Stimulated activated effector memory CD8-positive, alpha-beta T cell treated with anti-CD3 and anti-CD28 coated beads, Interleukin-12 subunit alpha, Interleukin-12 subunit beta, amount 100 ng/mL, for 72 hours (primary cell): ENCODE results near the gene FLYWCH1.

Source experiments
- ATAC-seq: fragments of 150-1000 bp; cut with Tn5 transposase; 2 replicates; pipeline ENCODE4 v1.10.0; 2021
- DNase-seq, 2 donors: peaks; one replicate each; pipeline ENCODE4 v3.0.0; 2021 to 2022; ENCODE audit warnings: low spot score in 2 of 2
- H3K27ac Mint-ChIP-seq: one replicate; pipeline ENCODE4 v1.8.0; 2022; ENCODE audit warnings: mild to moderate bottlenecking, mixed read lengths
- H3K36me3 Mint-ChIP-seq: one replicate; pipeline ENCODE4 v1.8.0; 2022; ENCODE audit warnings: mild to moderate bottlenecking, mixed read lengths
- H3K4me1 Mint-ChIP-seq: one replicate; pipeline ENCODE4 v1.8.0; 2022; ENCODE audit warnings: mixed read lengths
- H3K4me3 Mint-ChIP-seq: one replicate; pipeline ENCODE4 v1.8.0; 2022; ENCODE audit warnings: mild to moderate bottlenecking, mixed read lengths
- H3K9me3 Mint-ChIP-seq: one replicate; pipeline ENCODE4 v1.8.0; 2022; ENCODE audit warnings: mixed read lengths

The FLYWCH1 gene

DNA sequence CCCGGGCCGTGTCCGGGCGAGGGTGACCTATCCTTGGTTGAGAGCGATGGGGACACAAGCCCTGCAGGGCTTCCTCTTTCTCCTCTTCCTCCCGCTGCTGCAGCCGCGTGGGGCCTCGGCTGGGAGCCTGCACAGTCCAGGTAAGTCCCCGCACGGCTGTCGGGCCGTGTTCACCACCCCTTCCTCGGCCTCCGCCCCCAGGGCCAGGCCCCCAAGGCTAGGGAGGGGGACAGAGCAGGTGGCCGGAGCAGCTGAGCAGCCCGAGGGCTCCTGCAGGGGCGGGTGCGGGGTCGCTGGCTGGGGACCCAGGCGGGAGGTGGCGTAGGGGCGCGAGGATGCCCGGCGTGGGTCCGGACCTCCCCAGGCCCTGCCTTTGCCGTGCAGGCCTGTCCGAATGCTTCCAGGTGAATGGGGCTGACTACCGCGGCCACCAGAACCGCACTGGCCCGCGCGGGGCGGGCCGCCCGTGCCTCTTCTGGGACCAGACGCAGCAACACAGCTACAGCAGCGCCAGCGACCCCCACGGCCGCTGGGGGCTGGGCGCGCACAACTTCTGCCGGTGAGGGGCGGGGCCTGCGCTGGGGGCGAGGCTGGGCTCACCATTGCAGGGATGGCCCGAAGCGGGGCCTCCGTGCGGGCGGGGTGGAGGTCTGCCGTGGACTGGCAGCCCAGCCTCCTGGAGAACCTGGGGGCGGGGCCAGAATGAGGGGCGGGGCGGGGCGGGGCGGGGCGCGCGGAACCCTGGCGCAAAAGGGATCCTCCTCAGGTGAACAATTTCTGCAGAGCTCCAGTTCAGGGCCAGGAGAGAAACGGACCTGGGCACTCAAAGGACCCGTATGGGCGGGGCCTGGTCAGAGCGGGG is 53.0 kb downstream of the FLYWCH1 start:
- peak; percentile 25 for ATAC-seq
- peak overlapping the region; percentile 73 for H3K4me3 Mint-ChIP-seq
- no peak overlapping the region for H3K27ac Mint-ChIP-seq
- peaks cover 5% of the 10 kb centered on the region for H3K36me3 Mint-ChIP-seq
- DNase-seq: peak in 1 of 2 donors; percentile 79
- H3K9me3 Mint-ChIP-seq: no peaks in the 10 kb centered on the region
- peaks cover 41% of the 10 kb centered on the region for H3K4me1 Mint-ChIP-seq

DNA sequence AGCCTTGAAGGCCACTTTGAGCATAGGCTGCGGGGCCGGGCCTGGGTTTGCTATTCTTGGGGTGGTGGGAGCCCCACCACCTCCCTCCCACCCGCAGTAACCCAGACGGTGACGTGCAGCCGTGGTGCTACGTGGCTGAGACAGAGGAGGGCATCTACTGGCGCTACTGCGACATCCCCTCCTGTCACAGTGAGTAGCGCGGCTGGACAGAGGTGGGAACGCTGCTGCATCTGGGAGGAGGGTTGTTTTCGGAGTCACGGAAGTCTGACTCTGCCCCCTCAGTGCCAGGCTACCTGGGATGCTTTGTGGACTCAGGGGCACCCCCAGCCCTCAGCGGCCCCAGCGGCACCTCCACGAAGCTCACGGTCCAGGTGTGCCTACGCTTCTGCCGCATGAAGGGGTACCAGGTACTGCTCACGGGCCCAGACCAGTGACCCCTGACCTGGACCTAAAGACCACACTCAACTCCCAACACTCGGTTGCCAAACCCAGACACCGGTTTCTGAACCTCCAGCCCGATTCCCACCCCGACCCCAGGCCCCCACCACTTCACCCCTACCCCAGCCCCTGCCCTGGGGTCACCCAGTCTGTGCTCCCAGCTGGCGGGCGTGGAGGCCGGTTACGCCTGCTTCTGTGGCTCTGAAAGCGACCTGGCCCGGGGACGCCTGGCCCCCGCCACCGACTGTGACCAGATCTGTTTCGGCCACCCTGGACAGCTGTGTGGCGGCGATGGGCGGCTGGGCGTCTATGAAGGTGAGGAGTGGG is 54.5 kb downstream of the FLYWCH1 start:
- Mint-ChIP-seq H3K4me3 (peak overlapping the region; percentile 73), H3K27ac (no peak overlapping the region), H3K9me3 (no peaks in the 10 kb centered on the region), H3K36me3 (peaks cover 7% of the 10 kb centered on the region), H3K4me1 (peaks cover 52% of the 10 kb centered on the region)
- DNase-seq (no peak), ATAC-seq (no peak)

DNA sequence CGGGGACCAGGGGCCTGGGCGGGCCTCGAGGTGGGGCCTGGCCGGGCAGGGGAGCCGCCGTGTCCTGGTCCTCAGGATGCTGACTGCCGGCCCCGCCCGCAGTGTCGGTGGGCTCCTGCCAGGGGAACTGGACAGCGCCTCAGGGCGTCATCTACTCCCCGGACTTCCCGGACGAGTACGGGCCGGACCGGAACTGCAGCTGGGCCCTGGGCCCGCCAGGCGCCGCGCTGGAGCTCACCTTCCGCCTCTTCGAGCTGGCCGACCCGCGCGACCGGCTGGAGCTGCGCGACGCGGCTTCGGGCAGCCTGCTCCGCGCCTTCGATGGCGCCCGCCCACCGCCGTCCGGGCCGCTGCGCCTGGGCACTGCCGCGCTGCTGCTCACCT is 55.1 kb downstream of the FLYWCH1 start:
- DNase-seq (no peak), ATAC-seq (no peak)
- Mint-ChIP-seq H3K4me3 (no peak overlapping the region), H3K4me1 (peaks cover 49% of the 10 kb centered on the region), H3K9me3 (no peaks in the 10 kb centered on the region), H3K27ac (no peak overlapping the region), H3K36me3 (peaks cover 13% of the 10 kb centered on the region)

DNA sequence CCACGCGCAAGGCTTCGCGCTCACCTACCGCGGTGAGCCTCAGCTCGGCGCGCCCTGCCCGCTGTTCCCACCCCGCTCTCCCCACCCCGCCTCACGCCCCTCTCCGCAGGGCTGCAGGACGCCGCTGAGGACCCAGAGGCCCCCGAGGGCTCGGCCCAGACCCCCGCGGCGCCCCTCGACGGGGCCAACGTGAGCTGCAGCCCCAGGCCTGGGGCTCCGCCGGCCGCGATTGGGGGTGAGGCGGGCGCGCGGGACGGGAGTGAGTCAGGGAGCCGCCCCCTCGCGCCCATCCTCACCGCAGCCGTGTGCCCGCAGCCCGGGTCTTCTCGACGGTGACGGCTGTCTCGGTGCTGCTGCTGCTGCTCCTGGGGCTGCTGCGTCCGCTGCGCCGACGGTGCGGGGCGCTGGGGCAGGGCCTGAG is 55.5 kb downstream of the FLYWCH1 start:
- Mint-ChIP-seq H3K4me3 (no peak overlapping the region), H3K4me1 (peaks cover 50% of the 10 kb centered on the region), H3K27ac (no peak overlapping the region), H3K9me3 (no peaks in the 10 kb centered on the region), H3K36me3 (peaks cover 17% of the 10 kb centered on the region)
- ATAC-seq (no peak), DNase-seq (no peak)

DNA sequence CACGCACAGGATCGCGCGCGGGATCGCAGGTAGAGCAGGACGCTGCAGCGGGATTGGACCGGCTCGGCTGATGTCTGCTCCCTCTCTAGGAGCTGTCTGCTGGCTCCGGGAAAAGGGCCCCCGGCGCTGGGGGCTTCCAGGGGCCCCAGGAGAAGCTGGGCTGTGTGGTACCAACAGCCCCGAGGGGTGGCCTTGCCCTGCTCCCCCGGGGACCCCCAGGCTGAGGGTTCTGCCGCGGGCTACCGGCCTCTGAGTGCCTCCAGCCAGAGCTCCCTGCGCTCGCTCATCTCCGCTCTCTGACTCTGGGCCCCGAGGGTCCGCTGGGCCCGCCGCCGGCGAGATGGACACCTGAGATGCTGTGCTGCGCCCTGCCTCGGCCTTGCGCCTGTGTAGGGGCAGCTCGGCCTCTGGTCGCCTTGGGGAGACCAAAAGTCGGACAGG is 56.0 kb downstream of the FLYWCH1 start:
- Mint-ChIP-seq H3K4me3 (peak overlapping the region; percentile 71), H3K27ac (no peak overlapping the region), H3K4me1 (peaks cover 53% of the 10 kb centered on the region), H3K9me3 (no peaks in the 10 kb centered on the region), H3K36me3 (peaks cover 22% of the 10 kb centered on the region)
- DNase-seq (no peak), ATAC-seq (no peak)

DNA sequence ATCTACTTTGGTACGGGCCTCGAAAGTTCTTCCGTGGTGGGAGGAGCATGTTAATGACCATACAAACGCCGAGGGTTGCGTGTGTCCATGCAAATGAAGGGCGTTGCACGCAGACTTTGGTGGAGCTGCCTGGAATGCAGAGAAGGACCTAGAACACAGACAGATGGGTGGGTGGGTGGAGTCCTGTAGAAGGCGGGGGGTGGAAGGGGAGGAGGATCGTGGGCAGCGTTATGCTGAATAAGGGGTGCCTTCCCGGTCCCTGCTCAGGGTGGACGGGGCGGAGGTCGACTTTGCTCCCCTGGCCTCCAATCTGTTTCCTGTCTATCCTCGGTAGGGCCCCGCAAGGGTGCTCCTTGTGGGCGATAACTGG is 56.6 kb downstream of the FLYWCH1 start:
- H3K4me3 Mint-ChIP-seq: peak overlapping the region; percentile 71
- no peaks in the 10 kb centered on the region for H3K9me3 Mint-ChIP-seq
- no peak for ATAC-seq
- no peak for DNase-seq
- H3K36me3 Mint-ChIP-seq: peaks cover 23% of the 10 kb centered on the region
- peaks cover 53% of the 10 kb centered on the region for H3K4me1 Mint-ChIP-seq
- H3K27ac Mint-ChIP-seq: no peak overlapping the region

DNA sequence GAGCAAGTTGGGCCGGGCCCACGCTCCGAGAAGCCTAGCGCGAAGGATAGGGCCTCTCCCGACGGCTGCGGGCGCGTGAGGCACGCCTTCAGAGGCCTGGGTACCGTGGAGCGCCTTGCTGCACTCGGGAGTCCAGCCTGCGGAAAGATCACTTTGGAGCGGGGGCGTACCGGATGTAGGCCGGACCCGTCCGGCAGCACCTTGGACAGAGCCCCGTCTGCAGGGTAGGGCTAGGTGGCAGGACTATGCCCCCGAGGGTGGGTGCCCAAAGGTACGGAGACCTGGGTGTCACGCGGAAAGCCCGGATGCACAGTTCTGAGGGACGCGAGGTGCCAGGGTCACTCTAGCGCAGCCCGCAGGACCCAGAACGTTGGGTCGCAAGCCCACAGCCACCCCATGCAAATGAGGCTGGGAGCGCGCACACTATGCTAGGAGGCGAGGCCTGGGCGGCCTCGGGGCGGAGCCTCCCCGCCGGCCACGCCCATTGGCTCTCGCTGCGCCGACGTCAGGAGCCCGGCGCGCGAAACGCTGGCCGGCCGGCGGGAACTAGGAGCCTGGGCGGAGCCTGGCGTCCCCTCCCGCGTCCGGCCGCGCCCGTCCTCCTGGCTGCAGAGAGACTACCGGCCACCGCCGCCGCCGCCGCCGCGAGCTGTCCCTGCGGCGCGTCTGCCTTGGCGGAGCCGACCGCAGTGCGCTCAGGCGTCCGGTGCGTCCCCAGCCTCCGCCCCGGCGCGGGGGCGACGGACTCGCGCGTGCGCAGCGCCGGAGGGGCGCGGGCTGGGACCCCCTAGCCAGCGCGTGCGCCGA is 57.2 kb downstream of the FLYWCH1 start, which contains the start of gene PAQR4:
PAQR4 (plus strand) TSS at position 611 of the 807 bp plus-strand sequence. CDS start 327 bp downstream, outside the sequence.
- H3K4me1 Mint-ChIP-seq: peaks cover 48% of the 10 kb centered on the region

DNA sequence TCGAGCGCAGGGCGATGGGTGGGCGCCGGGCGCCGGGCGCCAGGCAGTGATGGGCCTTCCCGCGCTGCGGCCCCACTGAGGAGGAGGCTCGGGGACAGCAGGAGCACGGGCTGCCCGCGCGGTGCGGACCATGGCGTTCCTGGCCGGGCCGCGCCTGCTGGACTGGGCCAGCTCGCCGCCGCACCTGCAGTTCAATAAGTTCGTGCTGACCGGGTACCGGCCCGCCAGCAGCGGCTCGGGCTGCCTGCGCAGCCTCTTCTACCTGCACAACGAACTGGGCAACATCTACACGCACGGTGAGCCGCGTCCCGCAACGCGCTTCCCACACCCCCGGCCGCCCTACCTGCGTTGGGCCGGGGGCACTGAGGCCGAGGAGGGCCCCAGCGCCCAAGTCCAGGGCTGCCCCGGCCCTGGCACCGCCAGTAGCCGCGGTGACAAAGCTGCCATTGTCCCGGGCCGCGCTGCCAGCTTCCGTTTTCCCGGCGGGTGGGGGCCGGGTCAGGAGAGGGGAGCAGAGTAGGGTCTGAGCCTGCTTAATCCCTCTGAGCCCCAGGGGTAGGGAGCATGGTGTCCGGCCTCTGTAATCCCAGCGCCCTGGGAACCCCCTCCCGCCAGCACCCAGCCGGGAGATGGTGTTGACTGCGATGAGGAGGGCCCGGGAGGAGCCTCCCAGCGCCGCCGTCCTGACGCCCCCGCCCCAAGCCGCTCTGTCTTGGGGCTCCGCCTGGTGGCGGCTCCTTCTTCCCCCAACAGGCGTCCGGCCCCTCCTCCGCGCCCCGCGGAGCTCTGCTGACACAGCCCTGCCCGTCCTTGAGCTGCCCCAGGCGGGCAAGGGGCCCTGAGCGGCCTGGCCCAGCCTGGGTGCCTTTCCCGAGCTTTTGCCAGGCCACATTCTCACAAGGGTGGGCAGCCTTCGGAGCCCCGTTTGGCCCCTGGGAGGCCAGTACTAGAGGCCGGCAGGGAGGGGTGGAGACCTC is 58.1 kb downstream of the FLYWCH1 start:
- peak; percentile 69 to 89 for DNase-seq
- Mint-ChIP-seq H3K4me1 (peaks cover 43% of the 10 kb centered on the region), H3K9me3 (no peaks in the 10 kb centered on the region), H3K27ac (no peak overlapping the region), H3K36me3 (peaks cover 23% of the 10 kb centered on the region), H3K4me3 (peak overlapping the region; percentile 71)
- peak; percentile 79 for ATAC-seq

More for the DNA sequence above, 57.2 kb downstream of the FLYWCH1 start, which contains the start of gene PAQR4:
- DNase-seq: peak; percentile 91 to 92
- Mint-ChIP-seq H3K27ac (no peak within 1 kb of the TSS), H3K36me3 (peaks cover 23% of the 10 kb centered on the region), H3K9me3 (no peaks in the 10 kb centered on the region), H3K4me3 (peak within 1 kb of the TSS; percentile 71)
- ATAC-seq: peak; percentile 85

DNA sequence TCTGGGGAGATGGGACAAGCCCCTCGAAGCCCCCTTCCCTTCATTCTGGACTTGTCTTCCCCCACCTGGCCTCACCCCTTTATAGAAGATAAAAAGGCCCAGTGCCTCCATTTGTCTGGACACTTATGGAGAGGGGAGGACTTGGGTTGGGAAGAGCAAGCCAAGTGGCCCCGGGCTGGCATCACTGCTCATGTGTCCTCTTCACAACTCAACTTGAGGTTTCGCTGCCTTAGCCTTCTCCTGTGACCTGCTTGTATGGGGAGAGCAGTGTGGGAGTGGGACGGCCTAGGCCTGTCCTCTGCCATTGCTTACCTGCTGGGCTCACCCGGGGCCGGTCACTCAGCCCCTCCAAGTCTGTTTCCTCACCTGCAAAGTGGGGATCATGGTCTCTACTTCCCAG is 58.8 kb downstream of the FLYWCH1 start:
- ATAC-seq (no peak), DNase-seq (no peak)
- peak overlapping the region; percentile 71 for H3K4me3 Mint-ChIP-seq
- H3K36me3 Mint-ChIP-seq: peaks cover 30% of the 10 kb centered on the region
- H3K9me3 Mint-ChIP-seq: no peaks in the 10 kb centered on the region
- no peak overlapping the region for H3K27ac Mint-ChIP-seq
- H3K4me1 Mint-ChIP-seq: peaks cover 36% of the 10 kb centered on the region

DNA sequence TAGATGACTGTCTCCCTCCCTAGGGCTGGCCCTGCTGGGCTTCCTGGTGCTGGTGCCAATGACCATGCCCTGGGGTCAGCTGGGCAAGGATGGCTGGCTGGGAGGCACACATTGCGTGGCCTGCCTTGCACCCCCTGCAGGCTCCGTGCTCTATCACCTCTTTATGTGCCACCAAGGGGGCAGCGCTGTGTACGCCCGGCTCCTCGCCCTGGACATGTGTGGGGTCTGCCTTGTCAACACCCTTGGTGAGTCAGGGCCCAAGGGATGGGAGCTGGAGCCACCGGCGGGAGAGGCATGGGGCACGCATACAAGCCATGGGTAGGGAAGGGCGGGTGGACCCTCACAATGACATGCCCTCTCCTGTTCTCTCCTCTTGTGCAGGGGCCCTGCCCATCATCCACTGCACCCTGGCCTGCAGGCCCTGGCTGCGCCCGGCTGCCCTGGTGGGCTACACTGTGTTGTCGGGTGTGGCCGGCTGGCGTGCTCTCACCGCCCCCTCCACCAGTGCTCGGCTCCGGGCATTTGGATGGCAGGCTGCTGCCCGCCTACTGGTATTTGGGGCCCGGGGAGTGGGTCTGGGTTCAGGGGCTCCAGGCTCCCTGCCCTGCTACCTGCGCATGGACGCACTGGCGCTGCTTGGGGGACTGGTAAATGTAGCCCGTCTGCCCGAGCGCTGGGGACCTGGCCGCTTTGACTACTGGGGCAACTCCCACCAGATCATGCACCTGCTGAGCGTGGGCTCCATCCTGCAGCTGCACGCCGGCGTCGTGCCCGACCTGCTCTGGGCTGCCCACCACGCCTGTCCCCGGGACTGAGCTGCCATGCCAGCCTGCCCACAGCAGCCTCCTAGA is 59.6 kb downstream of the FLYWCH1 start:
- Mint-ChIP-seq H3K4me3 (peak overlapping the region; percentile 71), H3K27ac (peak overlapping the region; percentile 93), H3K9me3 (no peaks in the 10 kb centered on the region), H3K4me1 (peaks cover 32% of the 10 kb centered on the region), H3K36me3 (peaks cover 38% of the 10 kb centered on the region)
- no peak for DNase-seq
- no peak for ATAC-seq

DNA sequence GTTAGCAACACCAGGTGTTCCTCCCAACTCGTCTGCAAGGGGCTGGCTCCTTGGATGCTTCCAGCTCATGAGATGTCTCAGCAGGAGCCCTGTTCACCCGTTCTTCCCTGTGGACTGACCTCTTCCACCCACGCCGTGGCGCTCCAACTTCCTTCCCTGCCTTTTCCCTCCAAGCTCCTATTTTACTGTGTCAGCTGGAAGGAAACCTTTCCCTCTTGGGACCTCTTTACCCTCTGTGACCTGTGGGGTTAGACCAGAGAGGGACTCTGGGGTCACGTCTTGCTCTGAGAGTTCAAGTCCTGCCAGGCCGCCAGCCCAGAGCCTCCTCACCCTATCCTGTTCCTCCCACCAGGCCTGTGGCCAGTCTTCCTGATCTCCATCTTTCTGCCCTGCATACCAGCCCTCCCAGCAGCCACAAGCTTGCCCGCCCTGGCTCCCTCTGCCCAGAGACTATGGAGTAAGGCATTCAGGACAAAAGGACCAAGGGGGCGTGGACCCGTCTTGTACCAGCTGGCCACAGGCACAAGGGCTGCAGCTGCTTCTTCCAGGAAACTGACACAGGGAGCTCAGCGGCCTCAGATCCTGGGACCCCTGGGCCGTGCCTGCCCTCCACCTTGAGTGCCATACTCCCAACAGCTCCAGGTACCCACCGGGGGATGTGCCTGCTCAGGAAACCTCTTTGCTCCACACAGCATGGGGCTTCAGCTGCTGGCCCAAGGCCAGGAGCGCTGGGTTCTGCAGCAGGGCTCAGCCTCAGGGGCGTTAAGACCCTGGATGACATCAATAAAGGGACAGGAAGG is 60.5 kb downstream of the FLYWCH1 start:
- Mint-ChIP-seq H3K36me3 (peaks cover 46% of the 10 kb centered on the region), H3K9me3 (no peaks in the 10 kb centered on the region), H3K4me1 (peaks cover 32% of the 10 kb centered on the region), H3K4me3 (peak overlapping the region; percentile 44), H3K27ac (peak overlapping the region; percentile 93)
- no peak for DNase-seq
- ATAC-seq: no peak

DNA sequence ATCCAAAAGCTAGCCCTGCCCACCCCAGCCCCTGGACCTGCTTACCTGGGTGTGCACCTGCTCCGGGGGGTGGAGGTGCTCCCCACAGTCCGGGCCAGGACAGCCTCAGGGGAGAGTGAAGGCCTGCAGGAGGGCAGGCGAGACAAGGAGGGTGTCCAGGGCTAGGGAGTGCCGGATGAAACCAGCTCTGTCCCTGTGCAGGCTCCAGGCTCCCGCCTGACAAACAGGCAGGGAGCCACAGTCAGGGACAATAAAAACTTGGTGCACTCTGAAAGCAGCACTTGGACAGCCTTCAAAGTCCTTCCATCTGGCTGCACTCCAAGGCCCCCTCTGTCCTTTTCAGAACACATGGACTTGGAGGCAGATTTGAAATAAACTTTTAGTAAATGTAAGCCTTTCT is 61.4 kb downstream of the FLYWCH1 start:
- no peak for ATAC-seq
- no peaks in the 10 kb centered on the region for H3K9me3 Mint-ChIP-seq
- no peak for DNase-seq
- H3K27ac Mint-ChIP-seq: no peak overlapping the region
- peaks cover 28% of the 10 kb centered on the region for H3K4me1 Mint-ChIP-seq
- peaks cover 53% of the 10 kb centered on the region for H3K36me3 Mint-ChIP-seq
- H3K4me3 Mint-ChIP-seq: no peak overlapping the region
